ENCODE measurements around the gene KAZN.

DNA sequence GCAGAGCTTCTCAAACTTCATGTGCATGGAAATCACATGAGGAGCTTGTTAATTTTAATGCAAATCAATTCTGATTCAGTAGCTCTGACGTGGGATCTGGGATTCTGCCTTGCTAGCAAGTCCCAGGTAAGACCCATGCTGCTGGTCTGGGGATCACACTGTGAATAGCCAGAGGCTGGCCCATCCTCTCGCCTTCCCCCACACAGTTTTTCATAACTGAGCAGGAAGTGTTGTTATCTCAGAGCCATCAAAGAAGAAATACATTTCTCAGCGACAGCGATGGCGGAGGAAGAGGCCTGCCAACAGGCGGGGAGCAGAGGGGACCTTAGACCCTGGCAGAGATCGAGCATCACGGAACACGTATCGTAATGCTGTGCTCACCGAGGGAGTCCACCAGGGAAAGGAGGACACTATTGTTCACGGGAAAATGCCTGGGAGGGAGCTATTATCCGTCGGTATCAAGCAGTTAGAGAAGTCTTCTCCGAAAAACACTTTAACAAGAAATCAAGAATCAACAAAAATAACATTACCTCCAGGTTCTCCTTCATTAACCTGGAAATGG lies 286.2 kb downstream of the KAZN start:
- TF ChIP-seq MAFK (IDR thresholded peaks at IDR 0.05; ENCODE audit: partially characterized antibody), result no peak
- no peak for TF ChIP-seq MAZ (IDR thresholded peaks at IDR 0.05; ENCODE audit: borderline replicate concordance, low read depth, low read length)
- TF ChIP-seq KDM1A (IDR thresholded peaks at IDR 0.05; ENCODE audit: low read depth), result no peak
- TF ChIP-seq CEBPB (IDR thresholded peaks at IDR 0.05), result no peak
- TF ChIP-seq, protein P1, sequence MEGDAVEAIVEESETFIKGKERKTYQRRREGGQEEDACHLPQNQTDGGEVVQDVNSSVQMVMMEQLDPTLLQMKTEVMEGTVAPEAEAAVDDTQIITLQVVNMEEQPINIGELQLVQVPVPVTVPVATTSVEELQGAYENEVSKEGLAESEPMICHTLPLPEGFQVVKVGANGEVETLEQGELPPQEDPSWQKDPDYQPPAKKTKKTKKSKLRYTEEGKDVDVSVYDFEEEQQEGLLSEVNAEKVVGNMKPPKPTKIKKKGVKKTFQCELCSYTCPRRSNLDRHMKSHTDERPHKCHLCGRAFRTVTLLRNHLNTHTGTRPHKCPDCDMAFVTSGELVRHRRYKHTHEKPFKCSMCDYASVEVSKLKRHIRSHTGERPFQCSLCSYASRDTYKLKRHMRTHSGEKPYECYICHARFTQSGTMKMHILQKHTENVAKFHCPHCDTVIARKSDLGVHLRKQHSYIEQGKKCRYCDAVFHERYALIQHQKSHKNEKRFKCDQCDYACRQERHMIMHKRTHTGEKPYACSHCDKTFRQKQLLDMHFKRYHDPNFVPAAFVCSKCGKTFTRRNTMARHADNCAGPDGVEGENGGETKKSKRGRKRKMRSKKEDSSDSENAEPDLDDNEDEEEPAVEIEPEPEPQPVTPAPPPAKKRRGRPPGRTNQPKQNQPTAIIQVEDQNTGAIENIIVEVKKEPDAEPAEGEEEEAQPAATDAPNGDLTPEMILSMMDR (IDR thresholded peaks at IDR 0.05), result no peak
- TF ChIP-seq, protein P2, sequence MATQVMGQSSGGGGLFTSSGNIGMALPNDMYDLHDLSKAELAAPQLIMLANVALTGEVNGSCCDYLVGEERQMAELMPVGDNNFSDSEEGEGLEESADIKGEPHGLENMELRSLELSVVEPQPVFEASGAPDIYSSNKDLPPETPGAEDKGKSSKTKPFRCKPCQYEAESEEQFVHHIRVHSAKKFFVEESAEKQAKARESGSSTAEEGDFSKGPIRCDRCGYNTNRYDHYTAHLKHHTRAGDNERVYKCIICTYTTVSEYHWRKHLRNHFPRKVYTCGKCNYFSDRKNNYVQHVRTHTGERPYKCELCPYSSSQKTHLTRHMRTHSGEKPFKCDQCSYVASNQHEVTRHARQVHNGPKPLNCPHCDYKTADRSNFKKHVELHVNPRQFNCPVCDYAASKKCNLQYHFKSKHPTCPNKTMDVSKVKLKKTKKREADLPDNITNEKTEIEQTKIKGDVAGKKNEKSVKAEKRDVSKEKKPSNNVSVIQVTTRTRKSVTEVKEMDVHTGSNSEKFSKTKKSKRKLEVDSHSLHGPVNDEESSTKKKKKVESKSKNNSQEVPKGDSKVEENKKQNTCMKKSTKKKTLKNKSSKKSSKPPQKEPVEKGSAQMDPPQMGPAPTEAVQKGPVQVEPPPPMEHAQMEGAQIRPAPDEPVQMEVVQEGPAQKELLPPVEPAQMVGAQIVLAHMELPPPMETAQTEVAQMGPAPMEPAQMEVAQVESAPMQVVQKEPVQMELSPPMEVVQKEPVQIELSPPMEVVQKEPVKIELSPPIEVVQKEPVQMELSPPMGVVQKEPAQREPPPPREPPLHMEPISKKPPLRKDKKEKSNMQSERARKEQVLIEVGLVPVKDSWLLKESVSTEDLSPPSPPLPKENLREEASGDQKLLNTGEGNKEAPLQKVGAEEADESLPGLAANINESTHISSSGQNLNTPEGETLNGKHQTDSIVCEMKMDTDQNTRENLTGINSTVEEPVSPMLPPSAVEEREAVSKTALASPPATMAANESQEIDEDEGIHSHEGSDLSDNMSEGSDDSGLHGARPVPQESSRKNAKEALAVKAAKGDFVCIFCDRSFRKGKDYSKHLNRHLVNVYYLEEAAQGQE (IDR thresholded peaks at IDR 0.05), result no peak
- no peak for TF ChIP-seq RAD21 (conservative IDR thresholded peaks at IDR 0.05 in 1 of 2, IDR thresholded peaks at IDR 0.05 in 1 of 2)
- TF ChIP-seq EHF (CRISPR knock-in tag; IDR thresholded peaks at IDR 0.05), result no peak
- TF ChIP-seq NFE2L2 (conservative IDR thresholded peaks at IDR 0.05; ENCODE audit: low read length), result no peak

Data from A549 (cell line).